ENCODE results near the gene SRGAP2B.
"Not testable (repeated sequence)": the region's sequence is repeated elsewhere in the genome, so short reads cannot be mapped to it uniquely, and the experiment has no call there.

Gene SRGAP2B

GRCh38 chr1:145041519-145041918, 53.6 kb downstream of the SRGAP2B start:
- not testable (repeated sequence) for DNase-seq (ENCODE audit: low spot score)

GRCh38 chr1:145036019-145036418, 59.1 kb downstream of the SRGAP2B start:
- not testable (repeated sequence) for DNase-seq (ENCODE audit: low spot score)

- not testable (repeated sequence) for DNase-seq (ENCODE audit: low spot score)
Observed at GRCh38 chr1:145033523-145033922, 61.6 kb downstream of the SRGAP2B start.

GRCh38 chr1:145027251-145027650, 67.9 kb downstream of the SRGAP2B start:
- not testable (repeated sequence) for DNase-seq (ENCODE audit: low spot score)

GRCh38 chr1:145025286-145025685, 69.8 kb downstream of the SRGAP2B start:
- DNase-seq (ENCODE audit: low spot score) = not testable (repeated sequence)

GRCh38 chr1:145022259-145022658, 72.9 kb downstream of the SRGAP2B start:
- not testable (repeated sequence) for DNase-seq (ENCODE audit: low spot score)

GRCh38 chr1:145021749-145022148, 73.4 kb downstream of the SRGAP2B start:
- not testable (repeated sequence) for DNase-seq (ENCODE audit: low spot score)

- not testable (repeated sequence) for DNase-seq (ENCODE audit: low spot score)
Observed at GRCh38 chr1:145019709-145020108, 75.4 kb downstream of the SRGAP2B start.

GRCh38 chr1:145017725-145018124, 77.4 kb downstream of the SRGAP2B start:
- not testable (repeated sequence) for DNase-seq (ENCODE audit: low spot score)

- DNase-seq (ENCODE audit: low spot score) = not testable (repeated sequence)
Observed at GRCh38 chr1:145016492-145016862, 78.7 kb downstream of the SRGAP2B start.

- DNase-seq (ENCODE audit: low spot score) = not testable (repeated sequence)
Observed at GRCh38 chr1:145015744-145016491, 79.2 kb downstream of the SRGAP2B start.

GRCh38 chr1:145013353-145013752, 81.8 kb downstream of the SRGAP2B start:
- DNase-seq (ENCODE audit: low spot score) = not testable (repeated sequence)

- DNase-seq (ENCODE audit: low spot score) = not testable (repeated sequence)
Observed at GRCh38 chr1:145011811-145012210, 83.3 kb downstream of the SRGAP2B start.

GRCh38 chr1:145010580-145010979, 84.5 kb downstream of the SRGAP2B start:
- DNase-seq (ENCODE audit: low spot score) = not testable (repeated sequence)

GRCh38 chr1:145009928-145010327, 85.2 kb downstream of the SRGAP2B start:
- DNase-seq (ENCODE audit: low spot score) = not testable (repeated sequence)

- not testable (repeated sequence) for DNase-seq (ENCODE audit: low spot score)
Observed at GRCh38 chr1:145008388-145008787, 86.7 kb downstream of the SRGAP2B start.

GRCh38 chr1:145005142-145005541, 90.0 kb downstream of the SRGAP2B start:
- not testable (repeated sequence) for DNase-seq (ENCODE audit: low spot score)

- not testable (repeated sequence) for DNase-seq (ENCODE audit: low spot score)
Observed at GRCh38 chr1:145001381-145001780, 93.7 kb downstream of the SRGAP2B start.

GRCh38 chr1:145000743-145001326, 94.3 kb downstream of the SRGAP2B start:
- DNase-seq (ENCODE audit: low spot score) = not testable (repeated sequence)

GRCh38 chr1:145000074-145000742, 94.9 kb downstream of the SRGAP2B start:
- DNase-seq (ENCODE audit: low spot score) = not testable (repeated sequence)

- not testable (repeated sequence) for DNase-seq (ENCODE audit: low spot score)
Observed at GRCh38 chr1:144998981-144999273, 96.2 kb downstream of the SRGAP2B start.

GRCh38 chr1:144998134-144998980, 96.8 kb downstream of the SRGAP2B start:
- DNase-seq (ENCODE audit: low spot score) = not testable (repeated sequence)

Data from RKO (cell line).